ENCODE results near the gene CLSTN2.

CLSTN2 gene

DNA sequence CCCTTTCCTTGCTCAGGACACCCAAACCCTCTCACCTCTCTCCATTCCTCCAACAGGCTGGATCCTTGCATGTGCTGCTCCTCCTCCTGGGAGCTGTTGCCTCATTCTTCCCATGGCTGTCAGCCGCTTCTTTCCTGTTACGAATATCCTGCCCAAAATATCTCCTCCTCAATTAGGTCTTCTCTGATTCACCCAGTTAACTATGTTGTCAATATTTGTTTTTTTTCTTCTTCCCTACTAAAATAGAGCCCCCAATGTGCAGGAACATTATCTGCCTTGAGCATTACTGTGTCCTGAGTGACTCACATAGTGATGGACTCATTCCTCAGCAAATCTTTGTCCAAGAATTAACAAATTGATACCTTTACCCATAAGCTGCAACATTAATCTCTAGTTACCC, 357.2 kb downstream of the CLSTN2 start:
- Mint-ChIP-seq H3K27me3 (peaks cover 12% of the 10 kb centered on the region), H3K4me1 (ENCODE audit: low read depth) (no peaks in the 10 kb centered on the region), H3K4me3 (no peak overlapping the region), H3K36me3 (ENCODE audit: low read depth) (no peaks in the 10 kb centered on the region), H3K27ac (no peak overlapping the region), H3K9me3 (no peaks in the 10 kb centered on the region)
- DNase-seq = no peak

DNA sequence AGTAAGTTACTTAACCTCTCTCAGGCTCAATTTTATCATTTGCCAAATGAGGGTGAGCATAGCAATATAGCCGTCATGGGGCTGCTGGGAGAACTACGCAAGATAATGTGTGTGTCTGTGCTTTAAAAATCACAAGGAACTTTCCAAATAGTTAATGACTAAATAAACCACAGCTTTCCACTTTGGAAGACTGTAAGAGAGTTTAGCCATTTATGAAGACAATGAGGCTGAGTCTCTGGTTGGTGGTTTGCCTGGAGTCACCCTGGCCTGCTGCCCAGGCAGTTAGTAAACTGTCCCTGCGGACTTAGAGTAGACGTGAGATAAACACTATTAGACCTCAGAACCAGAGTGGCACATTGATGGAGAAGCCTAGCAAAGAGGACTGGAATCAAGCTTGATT, 357.7 kb downstream of the CLSTN2 start:
- H3K4me3 Mint-ChIP-seq = no peak overlapping the region
- no peaks in the 10 kb centered on the region for H3K36me3 Mint-ChIP-seq (ENCODE audit: low read depth)
- DNase-seq = no peak
- no peaks in the 10 kb centered on the region for H3K9me3 Mint-ChIP-seq
- H3K27me3 Mint-ChIP-seq = peaks cover 15% of the 10 kb centered on the region
- no peaks in the 10 kb centered on the region for H3K4me1 Mint-ChIP-seq (ENCODE audit: low read depth)
- no peak overlapping the region for H3K27ac Mint-ChIP-seq

DNA sequence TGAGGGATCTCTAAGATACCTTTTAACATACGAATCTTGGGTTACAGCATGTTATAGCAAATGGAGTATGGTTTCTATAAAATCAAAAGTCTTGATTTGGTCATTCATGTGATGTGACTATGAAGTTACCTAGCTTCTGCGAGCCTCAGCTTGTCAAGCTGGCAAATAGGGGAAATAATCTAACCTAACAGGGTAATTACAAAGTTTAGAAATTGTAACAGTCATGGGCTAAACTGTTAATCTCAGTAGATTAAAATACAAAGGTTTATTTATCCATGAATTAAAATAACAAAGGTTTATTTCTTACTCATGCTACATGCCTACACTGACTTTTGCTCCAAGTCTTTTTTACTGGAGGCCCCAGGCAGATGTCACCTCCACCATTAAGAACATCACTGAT, 359.1 kb downstream of the CLSTN2 start:
- DNase-seq = no peak
- no peaks in the 10 kb centered on the region for H3K36me3 Mint-ChIP-seq (ENCODE audit: low read depth)

DNA sequence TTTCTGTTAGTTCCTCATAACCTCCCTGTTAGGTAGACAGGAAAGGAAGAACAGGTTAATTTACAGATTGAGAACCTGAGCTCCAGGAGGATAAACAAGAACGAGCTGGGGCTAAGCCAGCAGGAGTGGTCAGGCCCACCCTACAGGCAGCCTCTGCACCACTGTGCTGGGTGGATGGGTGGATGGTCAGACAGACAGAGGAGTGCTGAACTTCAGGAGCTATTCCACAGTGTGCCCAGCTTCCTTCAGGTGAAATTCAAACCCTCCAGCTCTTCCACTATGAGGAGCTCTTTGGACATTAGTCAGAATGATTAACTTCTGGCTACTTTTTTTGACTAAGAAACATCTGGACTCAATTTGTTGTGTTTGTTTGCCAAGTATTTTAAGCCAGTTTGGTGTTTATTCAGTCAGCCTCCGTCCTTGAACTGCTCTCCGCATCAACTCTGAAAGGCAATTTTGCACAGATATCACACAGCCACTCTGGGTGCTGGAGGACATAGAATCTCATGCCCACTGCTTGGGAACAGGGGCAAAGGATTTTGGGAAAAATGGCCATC, 361.9 kb downstream of the CLSTN2 start:
- DNase-seq = no peak
- no peaks in the 10 kb centered on the region for H3K9me3 Mint-ChIP-seq
- H3K27ac Mint-ChIP-seq = no peak overlapping the region
- no peaks in the 10 kb centered on the region for H3K36me3 Mint-ChIP-seq (ENCODE audit: low read depth)
- no peaks in the 10 kb centered on the region for H3K4me1 Mint-ChIP-seq (ENCODE audit: low read depth)
- peaks cover 15% of the 10 kb centered on the region for H3K27me3 Mint-ChIP-seq
- no peak overlapping the region for H3K4me3 Mint-ChIP-seq

More for the DNA sequence above, 359.1 kb downstream of the CLSTN2 start:
- Mint-ChIP-seq H3K27me3 (peaks cover 19% of the 10 kb centered on the region), H3K9me3 (no peaks in the 10 kb centered on the region), H3K4me1 (ENCODE audit: low read depth) (no peaks in the 10 kb centered on the region), H3K4me3 (no peak overlapping the region), H3K27ac (no peak overlapping the region)

GRCh38 chr3:140298043-140298442, 363.1 kb downstream of the CLSTN2 start:
- Mint-ChIP-seq H3K4me3 (no peak overlapping the region), H3K36me3 (ENCODE audit: low read depth) (no peaks in the 10 kb centered on the region), H3K27ac (no peak overlapping the region), H3K4me1 (ENCODE audit: low read depth) (no peaks in the 10 kb centered on the region), H3K27me3 (peaks cover 16% of the 10 kb centered on the region), H3K9me3 (no peaks in the 10 kb centered on the region)
- DNase-seq = no peak

GRCh38 chr3:140298569-140299070, 363.6 kb downstream of the CLSTN2 start:
- no peak overlapping the region for H3K27ac Mint-ChIP-seq
- H3K4me3 Mint-ChIP-seq = no peak overlapping the region
- no peaks in the 10 kb centered on the region for H3K9me3 Mint-ChIP-seq
- peaks cover 16% of the 10 kb centered on the region for H3K27me3 Mint-ChIP-seq
- DNase-seq = no peak
- no peaks in the 10 kb centered on the region for H3K36me3 Mint-ChIP-seq (ENCODE audit: low read depth)
- H3K4me1 Mint-ChIP-seq (ENCODE audit: low read depth) = no peaks in the 10 kb centered on the region

GRCh38 chr3:140303875-140304274, 368.9 kb downstream of the CLSTN2 start:
- no peak overlapping the region for H3K27ac Mint-ChIP-seq
- H3K9me3 Mint-ChIP-seq = no peaks in the 10 kb centered on the region
- H3K4me1 Mint-ChIP-seq (ENCODE audit: low read depth) = peaks cover 1% of the 10 kb centered on the region
- no peak for DNase-seq
- no peak overlapping the region for H3K4me3 Mint-ChIP-seq
- H3K27me3 Mint-ChIP-seq = peaks cover 7% of the 10 kb centered on the region
- H3K36me3 Mint-ChIP-seq (ENCODE audit: low read depth) = no peaks in the 10 kb centered on the region

GRCh38 chr3:140308535-140308934, 373.6 kb downstream of the CLSTN2 start:
- peaks cover 1% of the 10 kb centered on the region for H3K4me1 Mint-ChIP-seq (ENCODE audit: low read depth)
- DNase-seq = no peak
- no peaks in the 10 kb centered on the region for H3K27me3 Mint-ChIP-seq
- H3K27ac Mint-ChIP-seq = no peak overlapping the region
- H3K36me3 Mint-ChIP-seq (ENCODE audit: low read depth) = no peaks in the 10 kb centered on the region
- no peaks in the 10 kb centered on the region for H3K9me3 Mint-ChIP-seq
- no peak overlapping the region for H3K4me3 Mint-ChIP-seq

- Mint-ChIP-seq H3K36me3 (ENCODE audit: low read depth) (no peaks in the 10 kb centered on the region), H3K4me3 (no peak overlapping the region), H3K9me3 (no peaks in the 10 kb centered on the region), H3K4me1 (ENCODE audit: low read depth) (no peaks in the 10 kb centered on the region), H3K27ac (no peak overlapping the region), H3K27me3 (no peaks in the 10 kb centered on the region)
- no peak for DNase-seq
Observed at GRCh38 chr3:140311428-140311827, 376.4 kb downstream of the CLSTN2 start.

GRCh38 chr3:140315955-140316354, 381.0 kb downstream of the CLSTN2 start:
- Mint-ChIP-seq H3K27ac (no peak overlapping the region), H3K9me3 (no peaks in the 10 kb centered on the region), H3K4me3 (no peak overlapping the region), H3K36me3 (ENCODE audit: low read depth) (no peaks in the 10 kb centered on the region), H3K4me1 (ENCODE audit: low read depth) (no peaks in the 10 kb centered on the region), H3K27me3 (no peaks in the 10 kb centered on the region)
- DNase-seq = no peak

GRCh38 chr3:140316466-140316865, 381.5 kb downstream of the CLSTN2 start:
- Mint-ChIP-seq H3K9me3 (no peaks in the 10 kb centered on the region), H3K36me3 (ENCODE audit: low read depth) (no peaks in the 10 kb centered on the region), H3K4me3 (no peak overlapping the region), H3K27me3 (no peaks in the 10 kb centered on the region), H3K27ac (no peak overlapping the region), H3K4me1 (ENCODE audit: low read depth) (no peaks in the 10 kb centered on the region)
- DNase-seq = no peak

GRCh38 chr3:140316868-140317400, 381.9 kb downstream of the CLSTN2 start:
- Mint-ChIP-seq H3K9me3 (no peaks in the 10 kb centered on the region), H3K27me3 (no peaks in the 10 kb centered on the region), H3K4me3 (no peak overlapping the region), H3K27ac (no peak overlapping the region), H3K4me1 (ENCODE audit: low read depth) (no peaks in the 10 kb centered on the region), H3K36me3 (ENCODE audit: low read depth) (no peaks in the 10 kb centered on the region)
- DNase-seq = no peak

DNA sequence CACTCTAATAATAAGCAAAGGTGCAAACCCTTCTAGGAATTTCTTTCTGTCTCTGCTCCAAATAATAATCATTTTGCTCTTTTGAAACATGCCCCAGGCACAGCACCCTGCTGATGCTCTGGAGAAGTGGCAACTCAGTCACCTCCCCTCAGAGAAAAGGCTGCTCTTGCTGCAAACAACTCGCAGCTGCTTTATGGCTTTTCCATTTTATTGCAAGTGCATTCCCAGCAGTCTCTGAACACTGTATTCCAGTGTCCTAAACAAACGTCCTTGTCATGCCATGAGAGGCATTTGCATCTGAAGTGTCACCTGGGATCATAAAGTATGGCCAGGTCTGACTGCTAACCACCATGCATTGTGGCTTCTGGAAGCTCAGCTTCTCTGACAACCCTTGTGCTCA, 384.8 kb downstream of the CLSTN2 start:
- DNase-seq = no peak
- Mint-ChIP-seq H3K4me3 (no peak overlapping the region), H3K9me3 (no peaks in the 10 kb centered on the region), H3K27ac (no peak overlapping the region), H3K27me3 (no peaks in the 10 kb centered on the region), H3K4me1 (ENCODE audit: low read depth) (no peaks in the 10 kb centered on the region), H3K36me3 (ENCODE audit: low read depth) (no peaks in the 10 kb centered on the region)

GRCh38 chr3:140323561-140323960, 388.6 kb downstream of the CLSTN2 start:
- Mint-ChIP-seq H3K36me3 (ENCODE audit: low read depth) (no peaks in the 10 kb centered on the region), H3K9me3 (no peaks in the 10 kb centered on the region), H3K27ac (no peak overlapping the region), H3K27me3 (no peaks in the 10 kb centered on the region), H3K4me3 (no peak overlapping the region), H3K4me1 (ENCODE audit: low read depth) (no peaks in the 10 kb centered on the region)
- DNase-seq = no peak

- no peak overlapping the region for H3K4me3 Mint-ChIP-seq
- H3K4me1 Mint-ChIP-seq (ENCODE audit: low read depth) = no peaks in the 10 kb centered on the region
- DNase-seq = no peak
- H3K27me3 Mint-ChIP-seq = peaks cover 5% of the 10 kb centered on the region
- H3K9me3 Mint-ChIP-seq = no peaks in the 10 kb centered on the region
- no peak overlapping the region for H3K27ac Mint-ChIP-seq
- no peaks in the 10 kb centered on the region for H3K36me3 Mint-ChIP-seq (ENCODE audit: low read depth)
Observed at GRCh38 chr3:140332131-140332530, 397.1 kb downstream of the CLSTN2 start.

All from activated T-cell treated with anti-CD3 and anti-CD28 coated beads, Interleukin-2, amount 50 U/mL, for 24 hours (primary cell).